ENCODE measurements around the gene USH1C. TPM values are rescaled to one million over a fixed set of nuclear protein-coding genes. Genes with fewer than 3 reads are reported as not detected.

The USH1C gene
- total RNA-seq, 4 donors from 2014 or later = 0.29 to 3.2 TPM; not detected in 2

- intact Hi-C loops (cut with DNase I; ENCODE audit: low total_unique reads) = no loop called here
- WGBS, 2 donors = 30 to 36% methylated on average over 14 of the region's 14 CpGs
- no peak for DNase-seq (ENCODE audit: low spot score in 2 of 2)
- TF ChIP-seq CTCF (IDR thresholded peaks at IDR 0.05) (no peak), POLR2A (IDR thresholded peaks at IDR 0.05) (no peak)
- H3K4me3 ChIP-seq (ENCODE audit: low read depth, poor library complexity, severe bottlenecking) = no peak overlapping the region
Observed at GRCh38 chr11:17479284-17480214, 64.7 kb downstream of the USH1C start.

GRCh38 chr11:17478070-17478469 lies 66.1 kb downstream of the USH1C start:
- DNase-seq (ENCODE audit: low spot score in 2 of 2) = no peak
- intact Hi-C loops (cut with DNase I; ENCODE audit: low total_unique reads) = no loop called here
- WGBS, 2 donors = 50 to 52% methylated on average over 6 of the region's 6 CpGs
- H3K4me3 ChIP-seq (ENCODE audit: low read depth, poor library complexity, severe bottlenecking) = no peak overlapping the region
- TF ChIP-seq POLR2A (IDR thresholded peaks at IDR 0.05) (no peak), CTCF (IDR thresholded peaks at IDR 0.05) (no peak)

- no peak for DNase-seq (ENCODE audit: low spot score in 2 of 2)
- no peak overlapping the region for H3K4me3 ChIP-seq (ENCODE audit: low read depth, poor library complexity, severe bottlenecking)
- TF ChIP-seq POLR2A (IDR thresholded peaks at IDR 0.05) (no peak), CTCF (IDR thresholded peaks at IDR 0.05) (no peak)
- intact Hi-C loops (cut with DNase I; ENCODE audit: low total_unique reads) = no loop called here
- 44 to 45% methylated on average over 6 of the region's 6 CpGs for WGBS, 2 donors
Observed at GRCh38 chr11:17477361-17477760, 66.9 kb downstream of the USH1C start.

- no peak for DNase-seq (ENCODE audit: low spot score in 2 of 2)
- TF ChIP-seq POLR2A (IDR thresholded peaks at IDR 0.05) (no peak), CTCF (IDR thresholded peaks at IDR 0.05) (no peak)
- WGBS, 2 donors = 13 to 15% methylated on average over 9 of the region's 9 CpGs
- intact Hi-C loops (cut with DNase I; ENCODE audit: low total_unique reads) = no loop called here
- no peak overlapping the region for H3K4me3 ChIP-seq (ENCODE audit: low read depth, poor library complexity, severe bottlenecking)
Observed at GRCh38 chr11:17477084-17477333, 67.2 kb downstream of the USH1C start.

GRCh38 chr11:17476317-17477083 lies 67.7 kb downstream of the USH1C start, which contains the start of gene ABCC8:
Gene ABCC8, minus strand, starts transcription at chr11:17476845. Its CDS starts 69 bp downstream, at chr11:17476776.
- DNase-seq (ENCODE audit: low spot score in 2 of 2) = no peak
- H3K4me3 ChIP-seq (ENCODE audit: low read depth, poor library complexity, severe bottlenecking) = peak within 1 kb of the TSS; percentile 12
- no peak for TF ChIP-seq POLR2A (IDR thresholded peaks at IDR 0.05)
- TF ChIP-seq CTCF (IDR thresholded peaks at IDR 0.05) = no peak
- intact Hi-C loops (cut with DNase I; ENCODE audit: low total_unique reads) = no loop called here
- WGBS, 2 donors = 2 to 3% methylated on average over 29 to 55 of the region's 80 CpGs
